ENCODE data around the gene CPNE9. TPM values are rescaled to one million over a fixed set of nuclear protein-coding genes. Genes with fewer than 3 reads are reported as not detected.

The CPNE9 gene
- total and polyA plus RNA-seq, 2 experiments from 2014 or later = not detected

DNA sequence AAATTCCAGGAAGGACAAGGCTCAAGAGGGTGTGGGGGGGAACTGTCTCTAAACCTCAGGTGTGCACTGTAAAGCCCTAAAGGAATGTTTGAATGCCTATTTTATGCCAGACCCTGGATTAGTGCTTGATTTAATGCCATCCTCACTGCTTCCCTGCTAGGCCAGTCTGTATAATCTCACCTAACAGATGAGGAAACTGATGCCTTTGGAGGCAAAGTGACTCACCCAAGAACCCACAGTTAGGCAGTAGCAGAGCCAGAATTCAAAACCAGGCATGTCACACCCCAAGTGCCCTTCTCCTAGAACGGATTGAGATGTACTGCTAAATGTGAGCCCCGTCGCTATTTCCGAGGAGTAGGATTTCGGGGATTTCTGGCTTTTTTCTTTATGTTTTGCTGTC is 58.3 kb downstream of the CPNE9 start:
- Histone ChIP-seq H2AFZ (no peak overlapping the region), H3K79me2 (no peaks in the 10 kb centered on the region), H3K36me3 (replicated peaks; ENCODE audit: insufficient read depth, low read depth) (no peaks in the 10 kb centered on the region), H3K27me3 (no peaks in the 10 kb centered on the region), H4K20me1 (ENCODE audit: insufficient read depth, poor library complexity, severe bottlenecking) (no peaks in the 10 kb centered on the region), H3K4me1 (ENCODE audit: insufficient read depth) (no peaks in the 10 kb centered on the region), H3K9me2 (replicated peaks; ENCODE audit: insufficient read depth) (no peaks in the 10 kb centered on the region), H3K9me3 (ENCODE audit: low read depth) (no peaks in the 10 kb centered on the region), H3K4me2 (no peak overlapping the region), H3K4me3 (no peak overlapping the region), H3K27ac (no peak overlapping the region)
- no peak for DNase-seq (ENCODE audit: low spot score)
- WGBS (ENCODE audit: low lambda C conversion rate, missing lambda C conversion rate) = 94% methylated on average over 5 of the region's 5 CpGs
- TF ChIP-seq, protein P1, sequence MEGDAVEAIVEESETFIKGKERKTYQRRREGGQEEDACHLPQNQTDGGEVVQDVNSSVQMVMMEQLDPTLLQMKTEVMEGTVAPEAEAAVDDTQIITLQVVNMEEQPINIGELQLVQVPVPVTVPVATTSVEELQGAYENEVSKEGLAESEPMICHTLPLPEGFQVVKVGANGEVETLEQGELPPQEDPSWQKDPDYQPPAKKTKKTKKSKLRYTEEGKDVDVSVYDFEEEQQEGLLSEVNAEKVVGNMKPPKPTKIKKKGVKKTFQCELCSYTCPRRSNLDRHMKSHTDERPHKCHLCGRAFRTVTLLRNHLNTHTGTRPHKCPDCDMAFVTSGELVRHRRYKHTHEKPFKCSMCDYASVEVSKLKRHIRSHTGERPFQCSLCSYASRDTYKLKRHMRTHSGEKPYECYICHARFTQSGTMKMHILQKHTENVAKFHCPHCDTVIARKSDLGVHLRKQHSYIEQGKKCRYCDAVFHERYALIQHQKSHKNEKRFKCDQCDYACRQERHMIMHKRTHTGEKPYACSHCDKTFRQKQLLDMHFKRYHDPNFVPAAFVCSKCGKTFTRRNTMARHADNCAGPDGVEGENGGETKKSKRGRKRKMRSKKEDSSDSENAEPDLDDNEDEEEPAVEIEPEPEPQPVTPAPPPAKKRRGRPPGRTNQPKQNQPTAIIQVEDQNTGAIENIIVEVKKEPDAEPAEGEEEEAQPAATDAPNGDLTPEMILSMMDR (IDR thresholded peaks at IDR 0.05; ENCODE audit: poor library complexity) = no peak

GRCh38 chr3:9762871-9763270 is 59.2 kb downstream of the CPNE9 start:
- Histone ChIP-seq H3K4me3 (no peak overlapping the region), H3K9me2 (replicated peaks; ENCODE audit: insufficient read depth) (no peaks in the 10 kb centered on the region), H3K36me3 (replicated peaks; ENCODE audit: insufficient read depth, low read depth) (no peaks in the 10 kb centered on the region), H3K27me3 (no peaks in the 10 kb centered on the region), H3K79me2 (no peaks in the 10 kb centered on the region), H3K27ac (no peak overlapping the region), H4K20me1 (ENCODE audit: insufficient read depth, poor library complexity, severe bottlenecking) (no peaks in the 10 kb centered on the region), H2AFZ (no peak overlapping the region), H3K4me2 (no peak overlapping the region), H3K9me3 (ENCODE audit: low read depth) (no peaks in the 10 kb centered on the region), H3K4me1 (ENCODE audit: insufficient read depth) (no peaks in the 10 kb centered on the region)
- TF ChIP-seq, protein P1 (IDR thresholded peaks at IDR 0.05; ENCODE audit: poor library complexity) = no peak
- TF ChIP-seq EZH2phosphoT487 (IDR thresholded peaks at IDR 0.05; ENCODE audit: low read depth, severe bottlenecking, unreplicated experiment) = no peak
- TF ChIP-seq EZH2 (IDR thresholded peaks at IDR 0.05; ENCODE audit: borderline replicate concordance) = no peak
- WGBS (ENCODE audit: low lambda C conversion rate, missing lambda C conversion rate) = 92% methylated on average over 8 of the region's 8 CpGs
- no peak for DNase-seq (ENCODE audit: low spot score)

DNA sequence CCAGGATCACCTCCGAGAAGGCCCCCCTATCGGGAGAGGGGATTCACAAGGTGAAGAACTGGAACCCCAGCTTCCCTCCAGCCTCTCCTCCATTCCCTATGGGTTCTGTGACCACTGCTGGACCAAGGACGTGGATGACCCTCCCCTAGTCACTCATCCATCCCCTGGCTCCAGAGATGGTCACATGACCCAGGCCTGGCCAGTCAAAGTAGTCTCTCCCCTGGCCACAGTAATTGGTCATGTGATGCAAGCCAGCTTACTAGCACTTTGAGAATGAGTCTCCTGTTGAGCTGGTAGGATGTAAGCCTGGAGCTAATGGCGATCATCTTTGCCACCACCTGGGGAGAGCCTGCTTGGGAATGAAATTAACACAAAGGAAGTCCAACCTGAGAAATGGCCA is 62.2 kb downstream of the CPNE9 start:
- no peaks in the 10 kb centered on the region for H4K20me1 ChIP-seq (ENCODE audit: insufficient read depth, poor library complexity, severe bottlenecking)
- no peaks in the 10 kb centered on the region for H3K79me2 ChIP-seq
- WGBS (ENCODE audit: low lambda C conversion rate, missing lambda C conversion rate) = 88% methylated on average over 4 of the region's 4 CpGs
- H3K4me1 ChIP-seq (ENCODE audit: insufficient read depth) = peaks cover 17% of the 10 kb centered on the region
- no peaks in the 10 kb centered on the region for H3K27me3 ChIP-seq
- H3K36me3 ChIP-seq (replicated peaks; ENCODE audit: insufficient read depth, low read depth) = no peaks in the 10 kb centered on the region
- H3K27ac ChIP-seq = no peak overlapping the region
- no peak for TF ChIP-seq EZH2phosphoT487 (IDR thresholded peaks at IDR 0.05; ENCODE audit: low read depth, severe bottlenecking, unreplicated experiment)
- TF ChIP-seq EZH2 (IDR thresholded peaks at IDR 0.05; ENCODE audit: borderline replicate concordance) = no peak
- TF ChIP-seq, protein P1 (IDR thresholded peaks at IDR 0.05; ENCODE audit: poor library complexity) = no peak
- H3K4me3 ChIP-seq = no peak overlapping the region
- no peak overlapping the region for H3K4me2 ChIP-seq
- no peak overlapping the region for H2AFZ ChIP-seq
- no peaks in the 10 kb centered on the region for H3K9me3 ChIP-seq (ENCODE audit: low read depth)
- DNase-seq (ENCODE audit: low spot score) = no peak
- no peaks in the 10 kb centered on the region for H3K9me2 ChIP-seq (replicated peaks; ENCODE audit: insufficient read depth)

GRCh38 chr3:9767418-9767817 is 63.8 kb downstream of the CPNE9 start:
- H3K4me3 ChIP-seq = no peak overlapping the region
- H3K36me3 ChIP-seq (replicated peaks; ENCODE audit: insufficient read depth, low read depth) = no peaks in the 10 kb centered on the region
- no peaks in the 10 kb centered on the region for H3K79me2 ChIP-seq
- H4K20me1 ChIP-seq (ENCODE audit: insufficient read depth, poor library complexity, severe bottlenecking) = no peaks in the 10 kb centered on the region
- H3K4me2 ChIP-seq = no peak overlapping the region
- H3K27ac ChIP-seq = no peak overlapping the region
- peaks cover 19% of the 10 kb centered on the region for H3K4me1 ChIP-seq (ENCODE audit: insufficient read depth)
- WGBS (ENCODE audit: low lambda C conversion rate, missing lambda C conversion rate) = 90% methylated on average over 7 of the region's 7 CpGs
- H3K27me3 ChIP-seq = no peaks in the 10 kb centered on the region
- TF ChIP-seq EZH2 (IDR thresholded peaks at IDR 0.05; ENCODE audit: borderline replicate concordance) (no peak), EZH2phosphoT487 (IDR thresholded peaks at IDR 0.05; ENCODE audit: low read depth, severe bottlenecking, unreplicated experiment) (no peak)
- TF ChIP-seq, protein P1 (IDR thresholded peaks at IDR 0.05; ENCODE audit: poor library complexity) = no peak
- H2AFZ ChIP-seq = no peak overlapping the region
- DNase-seq (ENCODE audit: low spot score) = no peak
- no peaks in the 10 kb centered on the region for H3K9me2 ChIP-seq (replicated peaks; ENCODE audit: insufficient read depth)
- no peaks in the 10 kb centered on the region for H3K9me3 ChIP-seq (ENCODE audit: low read depth)

Data from hepatocyte (in vitro differentiated cells).